Esophagus squamous epithelium (tissue), 5 donors: ENCODE data around the gene HCLS1. TPM values are rescaled to one million over a fixed set of nuclear protein-coding genes. Genes with fewer than 3 reads are reported as not detected.

Experiments used
- DNase-seq: peaks from one replicate; lab custom pipeline; 2025; lab: John Stamatoyannopoulos, UW
- H3K27ac ChIP-seq, 4 donors: fragments of 200-600 bp; sonication (generic); one replicate each; pipeline ENCODE4 v1.5.1; 2016 to 2019; ENCODE audit warnings: mild to moderate bottlenecking in 1 of 4
- H3K27me3 ChIP-seq, 4 donors: fragments of 200-600 bp; sonication (generic); 1 replicate in 3 of 4; 2 replicates in 1 of 4; pipeline versions ENCODE4 v1.5.1 to v1.6.0; 2017 to 2021; ENCODE audit warnings: antibody characterized with exemption in 1 of 4
- H3K36me3 ChIP-seq, 3 donors: fragments of 200-600 bp; sonication (generic); one replicate each; pipeline ENCODE4 v1.5.1; 2016 to 2019
- H3K4me1 ChIP-seq, 3 donors: fragments of 200-600 bp; sonication (generic); one replicate each; pipeline ENCODE4 v1.5.1; 2017 to 2019
- H3K4me3 ChIP-seq, 4 donors: fragments of 200-600 bp; sonication (generic); 1 replicate in 3 of 4; 2 replicates in 1 of 4; pipeline ENCODE4 v1.5.1; 2016 to 2019; ENCODE audit warnings: mild to moderate bottlenecking in 2 of 4, moderate library complexity in 1 of 4
- H3K9me3 ChIP-seq, 3 donors: fragments of 200-600 bp; sonication (generic); one replicate each; pipeline ENCODE4 v1.5.1; 2016 to 2019
- POLR2A ChIP-seq, 4 donors: fragments of 450-650 bp; IDR thresholded peaks; one replicate each; pipeline ENCODE4 v1.6.1; 2017; ENCODE audit warnings: antibody characterized with exemption in 4 of 4, mild to moderate bottlenecking in 4 of 4, moderate library complexity in 3 of 4
- WGBS, 2 donors: methylation state at CpG; one replicate each; pipeline ENCODE4 v1.1.5; 2018; 5-methylcytosine and 5-hydroxymethylcytosine counted together
- intact Hi-C: fragments of 100-400 bp; cut with DNase I; formaldehyde crosslinking; loops from one replicate; pipeline ENCODE4 v1.15.0; 2022
- total RNA-seq, 4 donors: library from RNA; depleted of rRNA; stranded (reverse); fragments of >200 nt; gene quantifications; one replicate each; pipeline ENCODE4 v1.1.0, GENCODE V29; 2016
- TF ChIP-seq, protein P1 (sequence below), 6 experiments: fragments of 450-650 bp in 4 of 6; fragments of 200-600 bp in 2 of 6; sonication (generic) in 2 of 6; IDR thresholded peaks; one replicate each; pipeline ENCODE4 v1.5.1; 2016 to 2019; ENCODE audit warnings: antibody characterized with exemption in 6 of 6, mild to moderate bottlenecking in 4 of 6, moderate library complexity in 4 of 6
- donor health status: DM: yes; HTN: yes; CAD: no.

The HCLS1 gene
- total RNA-seq, 4 donors from 2014 or later = 4.4 to 46.7 (median 17.4) TPM

DNA sequence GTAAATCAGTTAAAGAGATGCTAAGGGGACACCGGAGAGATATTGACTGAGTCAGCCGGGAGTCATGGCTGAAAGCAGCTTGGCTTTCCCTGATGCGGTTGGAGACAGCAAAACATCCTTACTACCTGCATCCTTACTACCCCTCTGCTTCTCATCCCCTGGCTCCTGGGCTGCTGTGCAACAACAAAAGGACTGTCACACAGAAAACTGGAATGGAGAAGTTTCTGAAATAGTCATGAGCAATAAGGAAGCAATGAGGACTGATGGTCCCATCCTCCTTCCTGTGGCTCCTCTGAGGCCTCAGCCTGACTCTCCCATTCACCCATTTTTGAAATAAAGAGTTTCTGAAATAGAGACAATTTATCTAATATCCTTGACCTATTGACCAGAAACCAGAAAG lies 1.1 kb downstream of the HCLS1 start:
- H3K9me3 ChIP-seq = no peaks in the 10 kb centered on the region
- intact Hi-C loops = no loop called here
- TF ChIP-seq POLR2A (IDR thresholded peaks at IDR 0.05) = no peak
- TF ChIP-seq, protein P1, sequence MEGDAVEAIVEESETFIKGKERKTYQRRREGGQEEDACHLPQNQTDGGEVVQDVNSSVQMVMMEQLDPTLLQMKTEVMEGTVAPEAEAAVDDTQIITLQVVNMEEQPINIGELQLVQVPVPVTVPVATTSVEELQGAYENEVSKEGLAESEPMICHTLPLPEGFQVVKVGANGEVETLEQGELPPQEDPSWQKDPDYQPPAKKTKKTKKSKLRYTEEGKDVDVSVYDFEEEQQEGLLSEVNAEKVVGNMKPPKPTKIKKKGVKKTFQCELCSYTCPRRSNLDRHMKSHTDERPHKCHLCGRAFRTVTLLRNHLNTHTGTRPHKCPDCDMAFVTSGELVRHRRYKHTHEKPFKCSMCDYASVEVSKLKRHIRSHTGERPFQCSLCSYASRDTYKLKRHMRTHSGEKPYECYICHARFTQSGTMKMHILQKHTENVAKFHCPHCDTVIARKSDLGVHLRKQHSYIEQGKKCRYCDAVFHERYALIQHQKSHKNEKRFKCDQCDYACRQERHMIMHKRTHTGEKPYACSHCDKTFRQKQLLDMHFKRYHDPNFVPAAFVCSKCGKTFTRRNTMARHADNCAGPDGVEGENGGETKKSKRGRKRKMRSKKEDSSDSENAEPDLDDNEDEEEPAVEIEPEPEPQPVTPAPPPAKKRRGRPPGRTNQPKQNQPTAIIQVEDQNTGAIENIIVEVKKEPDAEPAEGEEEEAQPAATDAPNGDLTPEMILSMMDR (IDR thresholded peaks at IDR 0.05) = no peak
- peak overlapping the region; percentile 17 to 83 (median 56) for H3K27ac ChIP-seq
- H3K36me3 ChIP-seq = peaks cover 11 to 31% (median 15%) of the 10 kb centered on the region in 3 donors
- no peak for DNase-seq
- H3K4me1 ChIP-seq = peaks cover 0 to 8% (median 4%) of the 10 kb centered on the region in 3 donors
- H3K27me3 ChIP-seq = no peaks in the 10 kb centered on the region
- WGBS, 2 donors = 69 to 90% methylated on average over 2 to 3 of the region's 3 CpGs
- H3K4me3 ChIP-seq = peak overlapping the region in 2 of 4 donors; percentile 39 to 59

DNA sequence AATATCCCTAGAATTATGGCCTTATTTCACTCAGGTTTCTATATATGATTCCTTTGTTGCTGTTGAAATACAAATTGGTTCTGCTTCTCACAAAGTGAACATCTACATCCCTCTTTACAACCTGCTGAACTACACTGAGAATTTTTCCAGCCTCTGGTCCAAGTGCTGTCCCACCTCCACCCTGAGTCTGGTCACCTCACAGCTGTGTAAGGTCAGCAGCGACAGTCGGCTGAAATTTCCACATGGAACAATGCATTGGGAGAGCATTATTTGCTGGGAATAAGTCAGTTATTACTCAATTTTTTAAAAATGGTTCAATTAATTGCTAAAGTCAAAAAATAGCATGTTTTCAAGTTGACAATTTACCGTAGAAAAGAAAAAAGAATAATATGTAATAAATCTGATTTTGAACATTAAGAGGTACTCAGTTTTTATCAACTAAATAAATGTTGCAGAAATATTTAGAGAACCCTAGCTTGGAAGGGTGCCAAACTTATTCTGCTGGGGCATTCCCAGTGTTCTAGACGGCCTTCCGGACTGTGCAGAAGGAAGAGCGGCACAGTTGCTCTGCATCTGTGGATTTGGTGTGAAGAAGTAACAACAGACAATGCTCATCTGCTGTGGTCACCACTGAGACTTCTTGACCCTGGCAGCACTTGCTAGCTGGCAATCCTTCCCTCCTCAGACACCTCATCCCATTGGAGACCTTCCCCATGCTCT lies 1.8 kb downstream of the HCLS1 start:
- no peaks in the 10 kb centered on the region for H3K27me3 ChIP-seq
- H3K4me3 ChIP-seq = peak overlapping the region in 2 of 4 donors; percentile 39 to 59
- H3K4me1 ChIP-seq = peaks cover 0 to 8% (median 4%) of the 10 kb centered on the region in 3 donors
- peak overlapping the region in 1 of 4 donors; percentile 14 for H3K27ac ChIP-seq
- H3K9me3 ChIP-seq = no peaks in the 10 kb centered on the region
- intact Hi-C loops = no loop called here
- TF ChIP-seq, protein P1 (IDR thresholded peaks at IDR 0.05) = no peak
- no peak for TF ChIP-seq POLR2A (IDR thresholded peaks at IDR 0.05)
- no peak for DNase-seq
- WGBS, 2 donors = 71 to 83% methylated on average over 6 of the region's 6 CpGs
- H3K36me3 ChIP-seq = peaks cover 7 to 24% (median 10%) of the 10 kb centered on the region in 3 donors

- no peak overlapping the region for H3K4me3 ChIP-seq
Measured at GRCh38 chr3:121654493-121655385, 6.0 kb downstream of the HCLS1 start.

GRCh38 chr3:121651684-121652083 lies 9.0 kb downstream of the HCLS1 start:
- no peaks in the 10 kb centered on the region for H3K9me3 ChIP-seq
- intact Hi-C loops = no loop called here
- no peak overlapping the region for H3K4me3 ChIP-seq
- no peak for TF ChIP-seq POLR2A (IDR thresholded peaks at IDR 0.05)
- TF ChIP-seq, protein P1 (IDR thresholded peaks at IDR 0.05) = no peak
- no peaks in the 10 kb centered on the region for H3K27me3 ChIP-seq
- no peak overlapping the region for H3K27ac ChIP-seq
- no peaks in the 10 kb centered on the region for H3K36me3 ChIP-seq
- DNase-seq = no peak
- H3K4me1 ChIP-seq = peaks cover 0 to 22% (median 5%) of the 10 kb centered on the region in 3 donors

More at GRCh38 chr3:121654493-121655385, 6.0 kb downstream of the HCLS1 start:
- Histone ChIP-seq H3K4me1 (peaks cover 0 to 2% (median 0%) of the 10 kb centered on the region in 3 donors), H3K36me3 (no peaks in the 10 kb centered on the region), H3K27ac (no peak overlapping the region), H3K9me3 (no peaks in the 10 kb centered on the region), H3K27me3 (no peaks in the 10 kb centered on the region)
- no peak for DNase-seq
- intact Hi-C loops = no loop called here
- WGBS, 2 donors = 71 to 72% methylated on average over 6 of the region's 6 CpGs
- TF ChIP-seq, protein P1 (IDR thresholded peaks at IDR 0.05) = no peak
- no peak for TF ChIP-seq POLR2A (IDR thresholded peaks at IDR 0.05)

DNA sequence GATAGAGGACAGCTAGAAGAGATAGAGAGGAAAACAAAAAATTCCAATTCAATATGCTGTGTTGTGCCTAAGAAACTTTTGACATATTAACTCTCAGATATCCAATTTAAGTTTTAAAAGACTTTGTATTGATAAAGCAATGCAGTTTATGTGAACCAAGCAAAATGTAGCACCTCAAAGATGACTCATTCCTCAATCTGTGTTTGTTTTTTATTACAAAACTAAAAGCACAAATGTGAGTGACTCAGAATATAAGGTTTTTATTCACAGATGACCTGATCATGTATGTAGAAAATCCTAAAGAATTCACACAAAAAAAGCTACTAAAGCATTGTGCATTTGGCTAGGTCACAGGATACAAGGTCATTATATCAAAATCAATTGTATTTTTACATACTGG lies 11.1 kb downstream of the HCLS1 start:
- DNase-seq = no peak
- intact Hi-C loops = no loop called here
- H3K27me3 ChIP-seq = no peaks in the 10 kb centered on the region
- TF ChIP-seq, protein P1 (IDR thresholded peaks at IDR 0.05) = no peak
- no peak for TF ChIP-seq POLR2A (IDR thresholded peaks at IDR 0.05)
- no peak overlapping the region for H3K4me3 ChIP-seq
- no peaks in the 10 kb centered on the region for H3K9me3 ChIP-seq
- H3K27ac ChIP-seq = peak overlapping the region in 2 of 4 donors; percentile 67 to 70
- no peaks in the 10 kb centered on the region for H3K36me3 ChIP-seq
- peaks cover 0 to 22% (median 5%) of the 10 kb centered on the region in 3 donors for H3K4me1 ChIP-seq
